Body of pancreas (tissue), 4 donors: ENCODE data around the gene NRIP1.

Experiments used
- CTCF ChIP-seq, 7 experiments: fragments of 450-650 bp in 4 of 7; fragments of 200-600 bp in 3 of 7; sonication (generic) in 3 of 7; IDR thresholded peaks; one replicate each; pipeline ENCODE4 v1.5.1; 2016 to 2019; ENCODE audit warnings: antibody characterized with exemption in 7 of 7
- POLR2A ChIP-seq, 3 donors: fragments of 450-650 bp; IDR thresholded peaks; one replicate each; pipeline ENCODE4 v1.6.1; 2016; ENCODE audit warnings: antibody characterized with exemption in 3 of 3, mild to moderate bottlenecking in 2 of 3

- TF ChIP-seq CTCF (IDR thresholded peaks at IDR 0.05) (no peak), POLR2A (IDR thresholded peaks at IDR 0.05) (no peak)
These were observed 5.4 kb downstream of the NRIP1 start for GRCh38 chr21:15059397-15059796.
